ENCODE data around the gene OR2Y1.

GRCh38 chr5:180690562-180690961 lies 49.3 kb downstream of the OR2Y1 start:
- TF ChIP-seq CTCF (conservative IDR thresholded peaks at IDR 0.05; ENCODE audit: low read depth in 2 of 2) (no peak), REST (IDR thresholded peaks at IDR 0.05; ENCODE audit: unreplicated experiment) (no peak), POLR2AphosphoS5 (IDR thresholded peaks at IDR 0.05; ENCODE audit: low read depth) (no peak)
